CD14-positive monocyte (primary cell): Measurements from ENCODE around the gene IL33. TPM values are rescaled to one million over a fixed set of nuclear protein-coding genes. Genes with fewer than 3 reads are reported as not detected.

Experiments
- DNase-seq, 3 donors: peaks; one replicate each; pipeline ENCODE4 v3.0.0-alpha.2; 2011 to 2022
- H2AFZ ChIP-seq: 2 replicates; pipeline ENCODE4 v1.6.0; 2012; ENCODE audit warnings: mild to moderate bottlenecking, low read depth, low read length, inconsistent platforms; ENCODE audit not compliant: insufficient read depth, poor library complexity, severe bottlenecking
- H3K27ac ChIP-seq, 2 donors: 1 replicate in 1 of 2; 2 replicates in 1 of 2; pipeline ENCODE4 v1.5.1; 2012 to 2013; ENCODE audit warnings: low read length in 2 of 2, control low read depth in 1 of 2, inconsistent platforms in 1 of 2, low read depth in 1 of 2, mild to moderate bottlenecking in 1 of 2
- H3K27me3 ChIP-seq, 2 donors: one replicate each; pipeline versions ENCODE4 v1.6.0 to v1.6.1; 2011 to 2013; ENCODE audit warnings: low read length in 2 of 2; ENCODE audit not compliant: control insufficient read depth in 2 of 2, insufficient read depth in 2 of 2
- H3K36me3 ChIP-seq, 2 donors: replicated peaks in 1 of 2; 1 replicate in 1 of 2; 2 replicates in 1 of 2; pipeline versions ENCODE4 v1.5.1 to v1.6.1; 2012 to 2013; ENCODE audit warnings: low read length in 2 of 2, control low read depth in 1 of 2, inconsistent platforms in 1 of 2, mild to moderate bottlenecking in 1 of 2; ENCODE audit not compliant: insufficient read depth in 2 of 2, control insufficient read depth in 1 of 2
- H3K4me1 ChIP-seq, 2 donors: 1 replicate in 1 of 2; 2 replicates in 1 of 2; pipeline versions ENCODE4 v1.5.1 to v1.6.1; 2012 to 2013; ENCODE audit warnings: low read length in 2 of 2, control low read depth in 1 of 2, inconsistent platforms in 1 of 2, mild to moderate bottlenecking in 1 of 2, moderate library complexity in 1 of 2; ENCODE audit not compliant: insufficient read depth in 2 of 2, control insufficient read depth in 1 of 2
- H3K4me2 ChIP-seq: replicated peaks from 2 replicates; pipeline ENCODE3; 2012; ENCODE audit warnings: low read length, moderate library complexity, mild to moderate bottlenecking; ENCODE audit not compliant: poor library complexity, severe bottlenecking; ENCODE audit errors: extremely low read depth
- H3K4me3 ChIP-seq, 3 experiments: fragments of 200-600 bp in 1 of 3; sonication (generic) in 1 of 3; replicated peaks in 1 of 3; 1 replicate in 2 of 3; 2 replicates in 1 of 3; pipeline ENCODE4 v1.5.1; 2011 to 2013; ENCODE audit warnings: low read length in 3 of 3, mild to moderate bottlenecking in 3 of 3, control low read depth in 2 of 3, low read depth in 2 of 3, inconsistent platforms in 1 of 3, moderate library complexity in 1 of 3
- H3K79me2 ChIP-seq: 2 replicates; pipeline ENCODE4 v1.6.0; 2012; ENCODE audit warnings: mild to moderate bottlenecking, control low read depth, inconsistent platforms, low read length, moderate library complexity; ENCODE audit not compliant: insufficient read depth
- H3K9ac ChIP-seq: 2 replicates; pipeline ENCODE4 v1.6.0; 2017; ENCODE audit warnings: low read length, mild to moderate bottlenecking; ENCODE audit not compliant: insufficient read depth, poor library complexity, severe bottlenecking
- H3K9me3 ChIP-seq, 2 donors: replicated peaks in 1 of 2; 1 replicate in 1 of 2; 2 replicates in 1 of 2; pipeline versions ENCODE4 v1.5.1 to v1.6.1; 2012 to 2013; ENCODE audit warnings: low read length in 2 of 2, control low read depth in 1 of 2; ENCODE audit not compliant: control insufficient read depth in 1 of 2, insufficient read depth in 1 of 2
- H4K20me1 ChIP-seq: 2 replicates; pipeline ENCODE4 v1.6.0; 2012; ENCODE audit warnings: mild to moderate bottlenecking, low read length, control low read depth, moderate library complexity; ENCODE audit not compliant: insufficient read depth
- H3K27ac Mint-ChIP-seq, 7 donors: one replicate each; pipeline ENCODE4 v1.8.0; 2020; ENCODE audit warnings: mild to moderate bottlenecking in 7 of 7, mixed read lengths in 7 of 7, moderate library complexity in 6 of 7, inconsistent platforms in 2 of 7
- H3K27me3 Mint-ChIP-seq, 3 donors: one replicate each; pipeline ENCODE4 v1.8.0; 2021 to 2022; ENCODE audit warnings: low read depth in 3 of 3, mild to moderate bottlenecking in 3 of 3, mixed read lengths in 3 of 3, moderate library complexity in 3 of 3, inconsistent platforms in 1 of 3
- H3K36me3 Mint-ChIP-seq, 2 donors: one replicate each; pipeline ENCODE4 v1.8.0; 2020; ENCODE audit warnings: mixed read lengths in 2 of 2, inconsistent platforms in 1 of 2, mild to moderate bottlenecking in 1 of 2
- H3K4me1 Mint-ChIP-seq: one replicate; pipeline ENCODE4 v1.8.0; 2020; ENCODE audit warnings: mild to moderate bottlenecking, mixed read lengths
- H3K4me3 Mint-ChIP-seq, 2 donors: one replicate each; pipeline ENCODE4 v1.8.0; 2020; ENCODE audit warnings: mild to moderate bottlenecking in 2 of 2, mixed read lengths in 2 of 2, moderate library complexity in 1 of 2
- H3K9me3 Mint-ChIP-seq, 7 donors: one replicate each; pipeline ENCODE4 v1.8.0; 2020 to 2022; ENCODE audit warnings: mixed read lengths in 7 of 7, mild to moderate bottlenecking in 6 of 7, moderate library complexity in 6 of 7, inconsistent platforms in 2 of 7
- WGBS: methylation state at CpG from one replicate; pipeline ENCODE4 v1.1.5; 2013; ENCODE audit warnings: missing lambda C conversion rate; ENCODE audit not compliant: insufficient coverage; 5-methylcytosine and 5-hydroxymethylcytosine counted together
- intact Hi-C, 2 donors: fragments of 100-400 bp; cut with micrococcal nuclease; formaldehyde crosslinking; loops; one replicate each; pipeline versions ENCODE4 v1.15.0 to v1.15.1; 2023
- polyA plus RNA-seq, 3 donors: library from polyadenylated mRNA; depleted of rRNA in 1 of 3; unstranded in 2 of 3; stranded (reverse) in 1 of 3; fragments of 300-500 nt in 2 of 3; fragments of >200 nt in 1 of 3; fragmentation: Illumina TruSeq in 2 of 3; gene quantifications; 1 replicate in 2 of 3; 2 replicates in 1 of 3; pipeline ENCODE4 v1.2.3, GENCODE V29; 2012 to 2021
- TF ChIP-seq, protein P1 (sequence below): fragments of 200-600 bp; IDR thresholded peaks from one replicate; pipeline ENCODE4 v1.8.0; 2022; ENCODE audit warnings: antibody characterized with exemption, mild to moderate bottlenecking

IL33 gene
- polyA plus RNA-seq, 3 donors, result not detected

- H3K27ac Mint-ChIP-seq, result no peak overlapping the region
- no peaks in the 10 kb centered on the region for H3K36me3 Mint-ChIP-seq
- WGBS, result no CpG with 5 or more reads among the region's 5 CpGs
- peaks cover 4% of the 10 kb centered on the region for H3K4me1 Mint-ChIP-seq
- no peaks in the 10 kb centered on the region for H3K9me3 ChIP-seq
- no peak overlapping the region for H3K27ac ChIP-seq
- H3K4me3 ChIP-seq, result no peak overlapping the region
- peaks cover 0 to 11% (median 7%) of the 10 kb centered on the region in 7 donors for H3K9me3 Mint-ChIP-seq
- H3K4me2 ChIP-seq, result no peak overlapping the region
- intact Hi-C loops, result no loop called here
- H3K4me1 ChIP-seq, result no peaks in the 10 kb centered on the region
- H4K20me1 ChIP-seq, result no peaks in the 10 kb centered on the region
- TF ChIP-seq, protein P1, sequence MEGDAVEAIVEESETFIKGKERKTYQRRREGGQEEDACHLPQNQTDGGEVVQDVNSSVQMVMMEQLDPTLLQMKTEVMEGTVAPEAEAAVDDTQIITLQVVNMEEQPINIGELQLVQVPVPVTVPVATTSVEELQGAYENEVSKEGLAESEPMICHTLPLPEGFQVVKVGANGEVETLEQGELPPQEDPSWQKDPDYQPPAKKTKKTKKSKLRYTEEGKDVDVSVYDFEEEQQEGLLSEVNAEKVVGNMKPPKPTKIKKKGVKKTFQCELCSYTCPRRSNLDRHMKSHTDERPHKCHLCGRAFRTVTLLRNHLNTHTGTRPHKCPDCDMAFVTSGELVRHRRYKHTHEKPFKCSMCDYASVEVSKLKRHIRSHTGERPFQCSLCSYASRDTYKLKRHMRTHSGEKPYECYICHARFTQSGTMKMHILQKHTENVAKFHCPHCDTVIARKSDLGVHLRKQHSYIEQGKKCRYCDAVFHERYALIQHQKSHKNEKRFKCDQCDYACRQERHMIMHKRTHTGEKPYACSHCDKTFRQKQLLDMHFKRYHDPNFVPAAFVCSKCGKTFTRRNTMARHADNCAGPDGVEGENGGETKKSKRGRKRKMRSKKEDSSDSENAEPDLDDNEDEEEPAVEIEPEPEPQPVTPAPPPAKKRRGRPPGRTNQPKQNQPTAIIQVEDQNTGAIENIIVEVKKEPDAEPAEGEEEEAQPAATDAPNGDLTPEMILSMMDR, result no peak
- no peak overlapping the region for H3K4me3 Mint-ChIP-seq
- no peak overlapping the region for H2AFZ ChIP-seq
- DNase-seq, result no peak
- H3K36me3 ChIP-seq, result no peaks in the 10 kb centered on the region
- no peaks in the 10 kb centered on the region for H3K27me3 ChIP-seq
- no peaks in the 10 kb centered on the region for H3K79me2 ChIP-seq
- no peak overlapping the region for H3K9ac ChIP-seq
- H3K27me3 Mint-ChIP-seq, result no peaks in the 10 kb centered on the region
Observed at GRCh38 chr9:6239048-6239461, 23.4 kb downstream of the IL33 start.

DNA sequence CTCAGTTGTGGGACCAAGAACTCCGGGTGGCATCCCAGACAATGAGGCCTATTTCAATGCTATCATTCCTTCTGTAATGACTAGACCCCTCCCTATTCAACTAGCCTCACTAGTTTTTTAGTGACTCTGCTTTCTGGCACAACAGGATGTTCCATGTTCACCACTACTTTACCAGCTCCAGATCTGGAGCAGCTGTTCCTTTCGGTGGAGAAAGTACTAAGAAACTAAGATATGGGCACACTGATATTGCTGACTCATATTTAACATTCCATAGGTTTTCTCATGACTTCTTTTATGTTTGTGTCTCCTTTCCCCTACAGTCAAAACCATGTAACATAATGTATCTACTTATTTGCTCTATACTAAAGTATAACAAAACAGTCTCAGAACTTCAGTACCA is 24.1 kb downstream of the IL33 start:
- no peaks in the 10 kb centered on the region for H4K20me1 ChIP-seq
- Mint-ChIP-seq H3K9me3 (peaks cover 0 to 11% (median 7%) of the 10 kb centered on the region in 7 donors), H3K27me3 (no peaks in the 10 kb centered on the region), H3K36me3 (no peaks in the 10 kb centered on the region), H3K27ac (no peak overlapping the region), H3K4me1 (peaks cover 4% of the 10 kb centered on the region), H3K4me3 (no peak overlapping the region)
- H2AFZ ChIP-seq, result no peak overlapping the region
- H3K4me3 ChIP-seq, result no peak overlapping the region
- no peaks in the 10 kb centered on the region for H3K27me3 ChIP-seq
- no peak overlapping the region for H3K27ac ChIP-seq
- no peaks in the 10 kb centered on the region for H3K36me3 ChIP-seq
- intact Hi-C loops, result no loop called here
- WGBS, result 100% methylated on average over 1 of the region's 2 CpGs
- no peak overlapping the region for H3K4me2 ChIP-seq
- H3K4me1 ChIP-seq, result no peaks in the 10 kb centered on the region
- DNase-seq, result no peak
- no peak overlapping the region for H3K9ac ChIP-seq
- TF ChIP-seq, protein P1, result no peak
- no peaks in the 10 kb centered on the region for H3K79me2 ChIP-seq
- no peaks in the 10 kb centered on the region for H3K9me3 ChIP-seq
